OCI-LY3 (cell line): ENCODE results near the gene SLC39A13.

ENCODE experiments used
- H2AFZ ChIP-seq: fragments of 200-600, 300-600 bp; shearing (Covaris generic); 2 replicates; pipeline ENCODE4 v1.6.0; 2014; ENCODE audit warnings: antibody characterized with exemption, low read depth, low read length
- H3K27ac ChIP-seq: fragments of 200-600, 300-600 bp; sonication (generic); 2 replicates; pipeline ENCODE4 v1.5.1; 2014; ENCODE audit warnings: mild to moderate bottlenecking, low read length, moderate library complexity, mixed read lengths
- H3K27me3 ChIP-seq: fragments of 200-600, 300-600 bp; sonication (generic); 2 replicates; pipeline ENCODE4 v1.6.1; 2014; ENCODE audit warnings: low read depth, low read length, mixed read lengths
- H3K36me3 ChIP-seq: fragments of 200-600, 300-600 bp; sonication (generic); replicated peaks from 2 replicates; pipeline ENCODE3; 2014; ENCODE audit warnings: low read depth, low read length, mixed read lengths
- H3K4me1 ChIP-seq: fragments of 300-600, 200-600 bp; sonication (generic); 2 replicates; pipeline ENCODE4 v1.6.1; 2014; ENCODE audit warnings: low read length, mixed read lengths
- H3K4me2 ChIP-seq: fragments of 200-600, 300-600 bp; sonication (generic); 2 replicates; pipeline ENCODE4 v1.6.1; 2014; ENCODE audit warnings: low read length, mixed read lengths
- H3K4me3 ChIP-seq: fragments of 300-600, 200-600 bp; sonication (generic); 2 replicates; pipeline ENCODE4 v1.5.1; 2014; ENCODE audit warnings: antibody characterized with exemption, mild to moderate bottlenecking, low read length, moderate library complexity
- H3K79me2 ChIP-seq: fragments of 300-600, 200-600 bp; shearing (Covaris generic); 2 replicates; pipeline ENCODE4 v1.6.1; 2014; ENCODE audit warnings: mild to moderate bottlenecking, low read length, mixed read lengths
- H3K9ac ChIP-seq: fragments of 300-600, 200-600 bp; shearing (Covaris generic); 2 replicates; pipeline ENCODE4 v1.6.0; 2014; ENCODE audit warnings: mild to moderate bottlenecking, low read length, moderate library complexity
- H3K9me3 ChIP-seq: fragments of 200-600, 300-600 bp; shearing (Covaris generic); 2 replicates; pipeline ENCODE4 v1.6.1; 2014; ENCODE audit warnings: low read length, mixed read lengths; ENCODE audit not compliant: insufficient read depth
- H4K20me1 ChIP-seq: fragments of 200-600, 300-600 bp; sonication (generic); 2 replicates; pipeline ENCODE4 v1.6.1; 2016; ENCODE audit warnings: low read length, mixed read lengths; ENCODE audit not compliant: insufficient read depth
- EZH2phosphoT487 ChIP-seq: fragments of 200-600 bp; shearing (Covaris generic); IDR thresholded peaks from 2 replicates; pipeline ENCODE4 v1.6.1; 2018; ENCODE audit warnings: antibody characterized with exemption, mixed run types, low read depth
- TF ChIP-seq, protein P1 (sequence below): fragments of 200-600, 300-600 bp; sonication (generic); IDR thresholded peaks from 2 replicates; pipeline ENCODE4 v1.5.1; 2014; ENCODE audit warnings: antibody characterized with exemption, low read length, low read depth

SLC39A13 gene

DNA sequence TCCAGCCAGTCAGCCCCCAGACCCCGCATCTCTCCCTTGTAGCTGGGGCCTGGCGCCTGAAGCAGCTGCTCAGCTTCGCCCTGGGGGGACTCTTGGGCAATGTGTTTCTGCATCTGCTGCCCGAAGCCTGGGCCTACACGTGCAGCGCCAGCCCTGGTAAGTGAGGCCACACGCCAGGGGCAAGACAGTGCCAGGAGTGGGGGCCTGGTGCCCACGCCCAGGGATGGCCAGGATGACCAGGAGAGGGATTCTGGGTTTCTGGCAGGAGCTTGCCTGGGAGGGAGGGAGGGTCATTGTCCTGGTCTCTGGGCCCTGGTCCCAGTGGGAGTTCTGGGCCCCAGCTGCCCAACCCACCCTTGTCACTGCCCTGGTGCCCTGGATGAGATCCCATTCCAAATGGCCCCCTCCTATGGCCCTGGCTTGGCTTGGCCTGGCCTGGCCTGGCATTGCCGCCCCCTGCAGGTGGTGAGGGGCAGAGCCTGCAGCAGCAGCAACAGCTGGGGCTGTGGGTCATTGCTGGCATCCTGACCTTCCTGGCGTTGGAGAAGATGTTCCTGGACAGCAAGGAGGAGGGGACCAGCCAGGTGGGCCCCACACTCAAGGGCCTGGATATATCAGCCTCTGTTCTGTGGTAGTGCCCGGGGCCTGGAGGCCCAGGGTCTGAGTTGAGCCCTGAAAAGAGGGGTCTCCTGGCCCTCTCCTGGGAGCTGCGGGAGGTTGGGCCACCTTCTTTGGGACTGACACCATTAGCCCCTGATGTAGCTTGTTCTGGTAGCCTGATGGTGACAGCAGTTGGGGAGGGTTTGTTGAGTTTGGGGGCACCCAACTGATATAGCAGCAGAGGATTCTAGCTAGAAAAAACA lies 3.7 kb downstream of the SLC39A13 start:
- Histone ChIP-seq H3K36me3 (peaks cover 5% of the 10 kb centered on the region), H3K4me2 (no peak overlapping the region), H3K27ac (no peak overlapping the region), H3K4me3 (no peak overlapping the region), H2AFZ (no peak overlapping the region), H4K20me1 (no peaks in the 10 kb centered on the region), H3K9me3 (no peaks in the 10 kb centered on the region), H3K27me3 (no peaks in the 10 kb centered on the region), H3K4me1 (peaks cover 14% of the 10 kb centered on the region), H3K79me2 (no peaks in the 10 kb centered on the region), H3K9ac (no peak overlapping the region)
- no peak for TF ChIP-seq EZH2phosphoT487
- TF ChIP-seq, protein P1, sequence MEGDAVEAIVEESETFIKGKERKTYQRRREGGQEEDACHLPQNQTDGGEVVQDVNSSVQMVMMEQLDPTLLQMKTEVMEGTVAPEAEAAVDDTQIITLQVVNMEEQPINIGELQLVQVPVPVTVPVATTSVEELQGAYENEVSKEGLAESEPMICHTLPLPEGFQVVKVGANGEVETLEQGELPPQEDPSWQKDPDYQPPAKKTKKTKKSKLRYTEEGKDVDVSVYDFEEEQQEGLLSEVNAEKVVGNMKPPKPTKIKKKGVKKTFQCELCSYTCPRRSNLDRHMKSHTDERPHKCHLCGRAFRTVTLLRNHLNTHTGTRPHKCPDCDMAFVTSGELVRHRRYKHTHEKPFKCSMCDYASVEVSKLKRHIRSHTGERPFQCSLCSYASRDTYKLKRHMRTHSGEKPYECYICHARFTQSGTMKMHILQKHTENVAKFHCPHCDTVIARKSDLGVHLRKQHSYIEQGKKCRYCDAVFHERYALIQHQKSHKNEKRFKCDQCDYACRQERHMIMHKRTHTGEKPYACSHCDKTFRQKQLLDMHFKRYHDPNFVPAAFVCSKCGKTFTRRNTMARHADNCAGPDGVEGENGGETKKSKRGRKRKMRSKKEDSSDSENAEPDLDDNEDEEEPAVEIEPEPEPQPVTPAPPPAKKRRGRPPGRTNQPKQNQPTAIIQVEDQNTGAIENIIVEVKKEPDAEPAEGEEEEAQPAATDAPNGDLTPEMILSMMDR = peak; percentile 82

DNA sequence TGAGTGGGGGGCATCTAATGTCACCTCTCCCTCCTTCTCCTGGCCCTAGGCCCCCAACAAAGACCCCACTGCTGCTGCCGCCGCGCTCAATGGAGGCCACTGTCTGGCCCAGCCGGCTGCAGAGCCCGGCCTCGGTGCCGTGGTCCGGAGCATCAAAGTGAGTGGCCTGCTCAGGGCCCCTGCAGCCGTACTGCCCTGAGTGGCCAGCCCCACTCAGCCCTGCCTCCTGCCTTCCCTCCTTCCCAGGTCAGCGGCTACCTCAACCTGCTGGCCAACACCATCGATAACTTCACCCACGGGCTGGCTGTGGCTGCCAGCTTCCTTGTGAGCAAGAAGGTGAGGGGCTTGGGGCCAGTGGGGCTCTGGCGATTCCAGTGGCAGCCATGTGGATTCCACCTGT lies 5.0 kb downstream of the SLC39A13 start:
- Histone ChIP-seq H3K9ac (no peak overlapping the region), H3K9me3 (no peaks in the 10 kb centered on the region), H3K79me2 (no peaks in the 10 kb centered on the region), H2AFZ (no peak overlapping the region), H4K20me1 (no peaks in the 10 kb centered on the region), H3K27me3 (no peaks in the 10 kb centered on the region), H3K27ac (no peak overlapping the region), H3K4me3 (no peak overlapping the region), H3K4me2 (no peak overlapping the region), H3K4me1 (peaks cover 8% of the 10 kb centered on the region), H3K36me3 (peaks cover 15% of the 10 kb centered on the region)
- TF ChIP-seq EZH2phosphoT487 = no peak
- TF ChIP-seq, protein P1 = no peak

DNA sequence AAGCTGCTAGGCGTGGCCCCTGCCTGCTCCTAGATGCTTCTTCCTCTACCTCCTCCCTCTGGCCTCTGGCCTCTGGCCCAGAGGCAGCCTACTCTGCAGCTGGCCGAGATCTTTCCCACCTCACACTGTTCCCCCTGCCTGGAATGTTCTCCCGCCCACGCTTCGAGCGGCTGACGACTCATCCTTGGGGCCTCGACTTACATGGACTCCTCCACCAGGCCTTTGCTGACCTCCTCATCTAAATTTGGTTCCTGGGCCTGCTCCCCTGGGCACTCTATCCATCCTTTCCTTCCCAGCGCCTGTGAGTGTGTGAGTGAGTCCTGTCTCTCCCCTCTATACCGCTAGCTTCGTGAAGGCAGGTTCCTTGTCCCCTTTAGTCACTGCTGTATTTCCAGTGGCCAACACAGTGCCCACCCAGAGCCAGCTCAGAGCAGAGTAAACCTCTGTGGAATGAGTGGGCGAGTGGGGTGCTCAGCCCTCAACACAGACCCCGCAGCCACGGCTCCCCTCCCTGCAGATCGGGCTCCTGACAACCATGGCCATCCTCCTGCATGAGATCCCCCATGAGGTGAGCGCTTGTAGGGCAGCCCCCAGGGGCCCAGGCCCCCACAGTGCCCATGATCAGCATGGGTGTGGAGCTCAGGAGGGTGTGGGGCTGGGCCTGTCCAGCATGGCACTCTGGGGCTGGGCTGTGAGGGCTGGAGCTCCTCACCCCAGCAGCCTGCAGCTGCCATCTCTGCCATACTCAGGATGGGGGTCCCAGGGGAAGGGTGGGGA lies 5.7 kb downstream of the SLC39A13 start:
- Histone ChIP-seq H2AFZ (no peak overlapping the region), H3K27ac (no peak overlapping the region), H3K9ac (no peak overlapping the region), H4K20me1 (no peaks in the 10 kb centered on the region), H3K4me1 (peaks cover 5% of the 10 kb centered on the region), H3K79me2 (no peaks in the 10 kb centered on the region), H3K27me3 (no peaks in the 10 kb centered on the region), H3K4me3 (no peak overlapping the region), H3K36me3 (peaks cover 22% of the 10 kb centered on the region), H3K4me2 (no peak overlapping the region), H3K9me3 (no peaks in the 10 kb centered on the region)
- TF ChIP-seq, protein P1 = no peak
- TF ChIP-seq EZH2phosphoT487 = no peak

DNA sequence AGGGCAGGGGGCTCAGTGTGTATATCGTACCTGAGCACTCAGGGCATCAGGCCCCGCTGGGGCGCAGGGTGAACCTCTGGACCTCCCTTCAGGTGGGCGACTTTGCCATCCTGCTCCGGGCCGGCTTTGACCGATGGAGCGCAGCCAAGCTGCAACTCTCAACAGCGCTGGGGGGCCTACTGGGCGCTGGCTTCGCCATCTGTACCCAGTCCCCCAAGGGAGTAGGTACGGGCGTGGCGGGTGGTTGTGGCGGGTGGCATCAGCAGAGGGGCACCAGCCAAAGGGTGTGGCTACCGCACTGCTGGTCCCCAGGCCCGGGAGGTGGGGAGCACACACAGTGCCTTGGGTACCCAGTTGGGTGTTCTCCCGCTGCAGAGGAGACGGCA lies 6.3 kb downstream of the SLC39A13 start:
- no peak for TF ChIP-seq EZH2phosphoT487
- TF ChIP-seq, protein P1 = no peak
- Histone ChIP-seq H3K4me1 (no peaks in the 10 kb centered on the region; the same call in 1 of the 2 replicates), H3K4me2 (no peak overlapping the region), H3K79me2 (no peaks in the 10 kb centered on the region), H3K27ac (no peak overlapping the region), H3K27me3 (no peaks in the 10 kb centered on the region), H4K20me1 (no peaks in the 10 kb centered on the region), H3K9me3 (no peaks in the 10 kb centered on the region), H3K9ac (no peak overlapping the region), H3K4me3 (no peak overlapping the region), H2AFZ (no peak overlapping the region), H3K36me3 (peaks cover 25% of the 10 kb centered on the region)
